Mesenchymal stem cell (in vitro differentiated cells and primary cell): ENCODE data around the gene CUZD1.

ENCODE experiments used
- DNase-seq: peaks from one replicate; pipeline ENCODE4 v3.0.0-alpha.2; 2013
- H2AFZ ChIP-seq: one replicate; pipeline ENCODE4 v1.6.1; 2013; ENCODE audit warnings: low read depth, mild to moderate bottlenecking, control low read depth, inconsistent platforms, low read length, moderate library complexity
- H2AK5ac ChIP-seq: 2 replicates; pipeline ENCODE4 v1.6.1; 2013; ENCODE audit warnings: low read length, moderate library complexity, mild to moderate bottlenecking, inconsistent platforms; ENCODE audit not compliant: severe bottlenecking
- H2BK120ac ChIP-seq: one replicate; pipeline ENCODE4 v1.6.1; 2013; ENCODE audit warnings: low read depth, mild to moderate bottlenecking, inconsistent platforms, low read length, moderate library complexity
- H2BK12ac ChIP-seq, 2 experiments: one replicate each; pipeline ENCODE4 v1.6.1; 2013; ENCODE audit warnings: inconsistent platforms in 2 of 2, low read length in 2 of 2, mild to moderate bottlenecking in 2 of 2, moderate library complexity in 2 of 2, control low read depth in 1 of 2
- H2BK15ac ChIP-seq: one replicate; pipeline ENCODE4 v1.6.1; 2013; ENCODE audit warnings: mild to moderate bottlenecking, low read depth, inconsistent platforms; ENCODE audit not compliant: poor library complexity, severe bottlenecking
- H2BK5ac ChIP-seq: 2 replicates; pipeline ENCODE4 v1.6.1; 2013; ENCODE audit warnings: low read depth, mild to moderate bottlenecking, low read length, control low read depth, inconsistent platforms; ENCODE audit not compliant: poor library complexity, severe bottlenecking
- H3K14ac ChIP-seq, 2 experiments: one replicate each; pipeline ENCODE4 v1.6.1; 2013; ENCODE audit warnings: inconsistent platforms in 2 of 2, low read length in 2 of 2, control low read depth in 1 of 2, mild to moderate bottlenecking in 1 of 2, moderate library complexity in 1 of 2
- H3K18ac ChIP-seq, 2 experiments: one replicate each; pipeline ENCODE4 v1.6.1; 2013; ENCODE audit warnings: inconsistent platforms in 2 of 2, low read length in 2 of 2, control low read depth in 1 of 2, low read depth in 1 of 2, mild to moderate bottlenecking in 1 of 2
- H3K23ac ChIP-seq, 2 experiments: one replicate each; pipeline ENCODE4 v1.6.1; 2013; ENCODE audit warnings: inconsistent platforms in 2 of 2, low read length in 2 of 2, mild to moderate bottlenecking in 2 of 2, moderate library complexity in 2 of 2, control low read depth in 1 of 2
- H3K27ac ChIP-seq: 2 replicates; pipeline ENCODE4 v1.5.1; 2013; ENCODE audit warnings: mild to moderate bottlenecking, moderate library complexity, low read length, control low read depth, inconsistent platforms; ENCODE audit not compliant: poor library complexity, severe bottlenecking
- H3K27me3 ChIP-seq, 2 experiments: 2 replicates each; pipeline versions ENCODE4 v1.6.1 to v1.7.0; 2013; ENCODE audit warnings: low read length in 2 of 2, mild to moderate bottlenecking in 2 of 2, moderate library complexity in 2 of 2, control low read depth in 1 of 2, inconsistent platforms in 1 of 2; ENCODE audit not compliant: control insufficient read depth in 1 of 2, insufficient read depth in 1 of 2
- H3K36me3 ChIP-seq, 2 experiments: 2 replicates each; pipeline versions ENCODE4 v1.6.1 to v1.7.0; 2013; ENCODE audit warnings: low read length in 2 of 2, control low read depth in 1 of 2, inconsistent platforms in 1 of 2, low read depth in 1 of 2, mild to moderate bottlenecking in 1 of 2; ENCODE audit not compliant: insufficient read depth in 2 of 2, control insufficient read depth in 1 of 2
- H3K4ac ChIP-seq, 2 experiments: one replicate each; pipeline ENCODE4 v1.6.1; 2013; ENCODE audit warnings: inconsistent platforms in 2 of 2, low read length in 2 of 2, mild to moderate bottlenecking in 2 of 2, moderate library complexity in 2 of 2, control low read depth in 1 of 2, low read depth in 1 of 2
- H3K4me1 ChIP-seq: 2 replicates; pipeline ENCODE4 v1.6.1; 2013; ENCODE audit warnings: low read depth, low read length, control low read depth; ENCODE audit not compliant: control insufficient read depth, insufficient read depth
- H3K4me2 ChIP-seq: 2 replicates; pipeline ENCODE4 v1.6.1; 2013; ENCODE audit warnings: low read length, mild to moderate bottlenecking, inconsistent platforms; ENCODE audit not compliant: poor library complexity, severe bottlenecking
- H3K4me3 ChIP-seq, 2 experiments: 2 replicates each; pipeline versions ENCODE4 v1.5.1 to v1.7.0; 2013; ENCODE audit warnings: low read length in 2 of 2, mild to moderate bottlenecking in 2 of 2, control low read depth in 1 of 2, low read depth in 1 of 2; ENCODE audit not compliant: insufficient read depth in 1 of 2
- H3K79me1 ChIP-seq: replicated peaks from 2 replicates; pipeline ENCODE4 v1.6.1; 2013; ENCODE audit warnings: mild to moderate bottlenecking, control low read depth, low read length, inconsistent platforms; ENCODE audit not compliant: poor library complexity, severe bottlenecking
- H3K9ac ChIP-seq: 2 replicates; pipeline ENCODE4 v1.7.0; 2013; ENCODE audit warnings: mild to moderate bottlenecking, low read length, moderate library complexity
- H3K9me3 ChIP-seq: 2 replicates; pipeline ENCODE4 v1.7.0; 2013; ENCODE audit warnings: mild to moderate bottlenecking, low read length; ENCODE audit not compliant: control insufficient read depth
- H4K8ac ChIP-seq: one replicate; pipeline ENCODE4 v1.6.1; 2013; ENCODE audit warnings: inconsistent platforms, mild to moderate bottlenecking, low read length, moderate library complexity
- H4K91ac ChIP-seq: one replicate; pipeline ENCODE4 v1.6.1; 2013; ENCODE audit warnings: mild to moderate bottlenecking, low read length, inconsistent platforms
- WGBS: methylation state at CpG from one replicate; pipeline ENCODE4 v1.1.7; 2013; ENCODE audit warnings: mixed read lengths; 5-methylcytosine and 5-hydroxymethylcytosine counted together

CUZD1 gene

DNA sequence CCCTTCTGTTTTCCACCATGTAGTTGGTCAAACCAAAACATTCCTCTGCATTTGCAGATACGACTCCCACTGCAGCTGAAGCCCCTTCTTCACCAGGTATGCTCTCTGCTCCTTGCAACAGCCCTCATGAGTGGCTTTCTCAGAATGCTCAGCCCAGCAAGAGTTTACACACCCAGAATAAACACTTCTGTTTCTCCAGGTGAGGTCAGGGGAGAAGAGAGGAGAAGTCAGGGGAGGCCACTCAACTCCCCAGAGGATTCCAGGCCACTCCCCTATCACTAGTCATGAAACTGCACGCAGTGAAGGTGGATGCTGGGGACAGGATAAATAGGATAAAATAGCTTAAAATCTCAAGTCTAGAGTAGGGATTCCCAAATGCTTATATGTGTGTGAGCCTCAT, 31.2 kb downstream of the CUZD1 start:
- Histone ChIP-seq H3K4me3 (no peak overlapping the region), H3K23ac (no peak overlapping the region), H3K27me3 (peaks cover 0 to 26% of the 10 kb centered on the region in 2 experiments), H2BK5ac (no peak overlapping the region), H3K4me2 (no peak overlapping the region), H3K14ac (no peak overlapping the region), H2AK5ac (no peak overlapping the region), H3K9me3 (no peaks in the 10 kb centered on the region), H3K9ac (no peak overlapping the region), H2BK120ac (no peak overlapping the region), H2BK15ac (no peak overlapping the region), H2BK12ac (no peak overlapping the region), H3K4ac (no peak overlapping the region), H2AFZ (no peak overlapping the region), H3K27ac (no peak overlapping the region), H3K18ac (no peak overlapping the region), H3K36me3 (no peaks in the 10 kb centered on the region), H4K8ac (no peak overlapping the region), H3K4me1 (no peaks in the 10 kb centered on the region), H3K79me1 (no peaks in the 10 kb centered on the region), H4K91ac (no peak overlapping the region)
- no peak for DNase-seq
- 43% methylated on average over 2 of the region's 2 CpGs for WGBS

DNA sequence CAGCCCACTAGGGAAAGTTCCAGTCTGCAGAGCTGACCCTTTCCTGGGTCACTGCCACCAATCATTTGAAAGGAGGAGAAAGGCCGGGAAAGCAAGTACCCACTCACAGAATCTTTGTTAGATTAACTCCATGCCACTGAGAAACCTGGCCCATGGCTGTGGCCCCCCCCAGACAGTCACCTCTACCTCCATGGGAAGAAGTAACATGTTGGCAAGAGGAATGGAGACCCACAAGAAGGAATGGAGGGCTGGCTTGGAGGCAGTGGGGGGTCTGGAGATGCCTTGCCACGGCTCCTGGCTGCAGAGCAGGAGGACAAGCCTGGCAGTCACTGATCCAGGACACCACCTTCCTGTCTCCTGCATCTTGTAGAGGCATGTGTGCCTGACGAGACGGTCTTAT, 32.9 kb downstream of the CUZD1 start:
- no peak overlapping the region for H2BK120ac ChIP-seq
- no peaks in the 10 kb centered on the region for H3K36me3 ChIP-seq
- H3K4me3 ChIP-seq: no peak overlapping the region
- H2BK5ac ChIP-seq: no peak overlapping the region
- H2AK5ac ChIP-seq: no peak overlapping the region
- no peak overlapping the region for H4K91ac ChIP-seq
- H3K4ac ChIP-seq: no peak overlapping the region
- WGBS: 49% methylated on average over 4 of the region's 4 CpGs
- H4K8ac ChIP-seq: no peak overlapping the region
- no peak overlapping the region for H3K18ac ChIP-seq
- H2BK12ac ChIP-seq: no peak overlapping the region
- no peaks in the 10 kb centered on the region for H3K4me1 ChIP-seq
- peaks cover 0 to 8% of the 10 kb centered on the region in 2 experiments for H3K27me3 ChIP-seq
- no peaks in the 10 kb centered on the region for H3K9me3 ChIP-seq
- no peak overlapping the region for H3K4me2 ChIP-seq
- no peak overlapping the region for H2BK15ac ChIP-seq
- H3K14ac ChIP-seq: no peak overlapping the region
- H3K9ac ChIP-seq: no peak overlapping the region
- no peak for DNase-seq
- no peaks in the 10 kb centered on the region for H3K79me1 ChIP-seq
- H3K27ac ChIP-seq: no peak overlapping the region
- H2AFZ ChIP-seq: no peak overlapping the region
- H3K23ac ChIP-seq: no peak overlapping the region

DNA sequence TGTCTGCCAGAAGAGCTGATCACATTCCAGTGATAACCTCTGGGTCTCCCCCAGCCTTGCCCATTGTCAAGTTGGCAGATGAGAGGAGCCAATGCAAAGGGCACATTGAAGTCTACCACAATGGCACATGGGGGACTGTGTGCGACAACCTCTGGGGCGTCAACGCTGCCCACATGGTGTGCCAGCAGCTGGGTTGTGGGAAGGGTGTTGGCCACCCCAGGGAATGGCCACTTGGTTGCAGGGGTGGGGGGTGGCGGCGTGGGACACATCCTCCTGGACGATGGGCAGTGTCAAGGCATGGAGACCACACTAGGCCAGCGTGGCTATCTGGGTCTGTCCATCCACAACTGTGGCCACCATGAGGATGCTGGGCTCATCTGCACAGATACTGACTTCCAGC, 43.4 kb downstream of the CUZD1 start:
- Histone ChIP-seq H3K18ac (no peak overlapping the region), H2AK5ac (no peak overlapping the region), H3K4me1 (no peaks in the 10 kb centered on the region), H2BK5ac (no peak overlapping the region), H3K9ac (no peak overlapping the region), H3K4ac (no peak overlapping the region), H2BK15ac (no peak overlapping the region), H3K23ac (no peak overlapping the region), H3K27me3 (no peaks in the 10 kb centered on the region), H2BK120ac (no peak overlapping the region), H3K14ac (no peak overlapping the region), H3K27ac (no peak overlapping the region), H3K4me3 (no peak overlapping the region), H4K91ac (no peak overlapping the region), H3K9me3 (no peaks in the 10 kb centered on the region), H2BK12ac (no peak overlapping the region), H3K79me1 (no peaks in the 10 kb centered on the region), H3K36me3 (no peaks in the 10 kb centered on the region), H2AFZ (no peak overlapping the region), H4K8ac (no peak overlapping the region), H3K4me2 (no peak overlapping the region)
- WGBS: 77% methylated on average over 7 of the region's 7 CpGs
- DNase-seq: no peak

DNA sequence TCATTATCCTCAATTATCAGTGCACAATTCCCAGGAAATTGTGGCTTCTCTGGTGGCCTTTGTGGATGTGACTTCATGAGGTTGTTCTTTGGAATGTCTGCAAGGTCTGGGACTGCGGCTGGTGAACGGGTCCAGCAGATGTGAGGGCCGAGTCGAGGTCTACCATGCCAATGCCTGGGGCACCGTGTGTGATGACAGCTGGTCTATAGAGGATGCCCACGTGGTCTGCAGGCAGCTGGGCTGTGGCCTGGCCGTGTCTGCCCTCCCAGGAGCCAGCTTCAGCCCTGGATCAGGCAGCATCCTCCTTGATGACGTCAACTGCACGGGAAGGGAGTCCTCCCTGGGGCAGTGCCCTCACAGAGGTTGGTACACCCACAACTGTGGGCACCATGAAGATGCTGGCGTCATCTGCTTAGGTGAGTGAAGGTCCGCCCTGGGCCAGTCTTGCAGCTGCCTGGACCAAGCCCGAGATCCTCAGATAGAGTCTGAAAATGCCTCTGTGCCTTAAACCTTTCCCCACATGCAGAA, 46.9 kb downstream of the CUZD1 start:
- WGBS: 66% methylated on average over 12 of the region's 12 CpGs
- Histone ChIP-seq H2BK5ac (no peak overlapping the region), H3K36me3 (no peaks in the 10 kb centered on the region), H4K91ac (no peak overlapping the region), H2BK12ac (no peak overlapping the region), H3K4me3 (no peak overlapping the region), H3K4me1 (no peaks in the 10 kb centered on the region), H2BK15ac (no peak overlapping the region), H3K27me3 (no peaks in the 10 kb centered on the region), H2AK5ac (no peak overlapping the region), H3K9me3 (no peaks in the 10 kb centered on the region), H4K8ac (no peak overlapping the region), H3K27ac (no peak overlapping the region), H3K14ac (no peak overlapping the region), H3K4ac (no peak overlapping the region), H2AFZ (no peak overlapping the region), H3K9ac (no peak overlapping the region), H2BK120ac (no peak overlapping the region), H3K18ac (no peak overlapping the region), H3K4me2 (no peak overlapping the region), H3K79me1 (no peaks in the 10 kb centered on the region), H3K23ac (no peak overlapping the region)
- DNase-seq: no peak
